Endothelial cell (in vitro differentiated cells): ENCODE data around the gene OR2A5. TPM values are rescaled to one million over a fixed set of nuclear protein-coding genes. Genes with fewer than 3 reads are reported as not detected.
A peak's percentile ranks its signal among the peaks of the same experiment; 100 is the strongest.

Experiments
- DNase-seq: peaks from one replicate; pipeline ENCODE4 v3.0.0; 2021; ENCODE audit warnings: low spot score
- H3K27ac Mint-ChIP-seq: one replicate; pipeline ENCODE4 v1.8.0; 2021; ENCODE audit warnings: mixed read lengths, inconsistent platforms; ENCODE audit not compliant: unreplicated experiment
- H3K27me3 Mint-ChIP-seq: one replicate; pipeline ENCODE4 v1.8.0; 2021; ENCODE audit warnings: mild to moderate bottlenecking, moderate library complexity, mixed read lengths, inconsistent platforms; ENCODE audit not compliant: unreplicated experiment
- H3K36me3 Mint-ChIP-seq: one replicate; pipeline ENCODE4 v1.8.0; 2021; ENCODE audit warnings: mild to moderate bottlenecking, low read depth, mixed read lengths, inconsistent platforms; ENCODE audit not compliant: unreplicated experiment
- H3K4me1 Mint-ChIP-seq: one replicate; pipeline ENCODE4 v1.8.0; 2021; ENCODE audit warnings: mild to moderate bottlenecking, mixed read lengths, inconsistent platforms; ENCODE audit not compliant: unreplicated experiment
- H3K4me3 Mint-ChIP-seq: one replicate; pipeline ENCODE4 v1.8.0; 2021; ENCODE audit warnings: mild to moderate bottlenecking, mixed read lengths, inconsistent platforms; ENCODE audit not compliant: unreplicated experiment
- H3K9me3 Mint-ChIP-seq: one replicate; pipeline ENCODE4 v1.8.0; 2021; ENCODE audit warnings: mixed read lengths, inconsistent platforms; ENCODE audit not compliant: unreplicated experiment
- CTCF ChIP-seq: fragments of 200-600 bp; sonication (generic); IDR thresholded peaks from one replicate; pipeline ENCODE4 v1.5.0; 2021; ENCODE audit warnings: antibody characterized with exemption; ENCODE audit not compliant: unreplicated experiment
- total RNA-seq: library from RNA; stranded (reverse); fragmentation: NEBNext Ultra II Directional; extraction: Animal tissue kit (Norgen Biotek cat#: 25700); gene quantifications from one replicate; pipeline ENCODE4 v1.2.1, GENCODE V29; 2021; ENCODE audit not compliant: unreplicated experiment

Gene OR2A5
- total RNA-seq, 1 donor from 2014 or later = not detected

DNA sequence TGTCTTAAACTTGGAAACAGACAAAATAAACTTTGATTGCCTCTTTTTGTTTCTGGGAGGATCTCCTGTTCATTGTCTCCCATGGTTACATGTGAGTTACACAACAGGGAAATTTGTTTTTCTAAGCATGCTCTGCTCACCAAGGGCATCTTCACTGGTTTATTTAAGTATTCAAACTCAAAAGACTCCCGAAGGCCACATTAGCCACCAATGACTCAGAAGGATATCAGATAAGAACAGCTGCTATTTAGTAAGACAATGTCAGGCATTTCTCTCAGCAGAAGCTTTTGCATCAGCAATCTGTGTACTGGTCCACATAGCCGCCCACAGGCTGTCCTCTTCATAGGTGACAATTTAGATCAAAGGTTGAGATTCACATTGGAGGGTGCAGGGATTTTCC is 29.3 kb upstream of the OR2A5 start:
- H3K27me3 Mint-ChIP-seq = peaks cover 2% of the 10 kb centered on the region
- no peak overlapping the region for H3K4me3 Mint-ChIP-seq
- DNase-seq = no peak
- no peak for TF ChIP-seq CTCF
- peak overlapping the region; percentile 6 for H3K27ac Mint-ChIP-seq
- H3K9me3 Mint-ChIP-seq = no peaks in the 10 kb centered on the region
- H3K4me1 Mint-ChIP-seq = peaks cover 14% of the 10 kb centered on the region
- no peaks in the 10 kb centered on the region for H3K36me3 Mint-ChIP-seq

DNA sequence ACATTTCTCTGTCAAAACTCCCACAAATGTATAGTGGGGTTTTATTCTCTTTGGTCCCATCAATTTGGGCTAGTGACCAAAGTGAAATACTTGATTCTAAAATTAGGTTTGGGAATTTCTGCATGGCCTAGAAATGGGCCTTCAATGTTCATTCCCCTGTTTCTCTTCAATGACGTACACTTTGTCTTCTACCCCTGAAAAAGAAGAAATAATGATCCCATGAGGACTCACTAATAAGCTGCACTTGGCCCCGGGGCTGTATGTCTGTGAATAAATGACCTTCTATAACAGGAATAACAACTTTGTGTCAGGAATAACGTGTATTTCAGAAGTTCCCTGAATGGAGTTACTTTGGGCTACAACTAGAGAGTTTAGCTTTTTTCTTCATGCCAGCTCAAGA is 28.4 kb upstream of the OR2A5 start:
- Mint-ChIP-seq H3K36me3 (no peaks in the 10 kb centered on the region), H3K4me1 (peaks cover 14% of the 10 kb centered on the region), H3K9me3 (no peaks in the 10 kb centered on the region), H3K27me3 (peaks cover 2% of the 10 kb centered on the region), H3K27ac (no peak overlapping the region), H3K4me3 (no peak overlapping the region)
- no peak for DNase-seq
- TF ChIP-seq CTCF = no peak

DNA sequence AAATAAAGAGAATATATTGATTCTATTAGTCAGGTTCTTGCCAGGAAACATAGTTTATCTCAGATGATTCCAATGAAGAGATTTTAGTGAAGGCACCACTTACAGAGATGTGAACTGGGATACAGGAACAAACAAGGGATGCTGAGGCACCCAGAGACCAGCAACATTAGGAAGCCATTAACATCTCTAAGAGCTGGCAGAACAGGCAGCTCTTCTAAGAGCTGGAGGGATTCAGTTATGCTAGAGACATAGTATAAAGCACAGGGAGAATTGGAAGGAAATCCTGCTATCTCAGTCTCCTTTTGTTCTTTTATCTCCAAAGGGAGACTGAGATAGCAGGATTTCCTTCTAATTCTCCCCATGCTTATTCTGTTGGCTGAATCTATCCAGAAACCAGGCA is 26.6 kb upstream of the OR2A5 start:
- no peak for DNase-seq
- H3K9me3 Mint-ChIP-seq = no peaks in the 10 kb centered on the region
- H3K27me3 Mint-ChIP-seq = peaks cover 2% of the 10 kb centered on the region
- H3K36me3 Mint-ChIP-seq = no peaks in the 10 kb centered on the region
- H3K27ac Mint-ChIP-seq = peak overlapping the region; percentile 84
- TF ChIP-seq CTCF = no peak
- peaks cover 14% of the 10 kb centered on the region for H3K4me1 Mint-ChIP-seq
- H3K4me3 Mint-ChIP-seq = no peak overlapping the region

DNA sequence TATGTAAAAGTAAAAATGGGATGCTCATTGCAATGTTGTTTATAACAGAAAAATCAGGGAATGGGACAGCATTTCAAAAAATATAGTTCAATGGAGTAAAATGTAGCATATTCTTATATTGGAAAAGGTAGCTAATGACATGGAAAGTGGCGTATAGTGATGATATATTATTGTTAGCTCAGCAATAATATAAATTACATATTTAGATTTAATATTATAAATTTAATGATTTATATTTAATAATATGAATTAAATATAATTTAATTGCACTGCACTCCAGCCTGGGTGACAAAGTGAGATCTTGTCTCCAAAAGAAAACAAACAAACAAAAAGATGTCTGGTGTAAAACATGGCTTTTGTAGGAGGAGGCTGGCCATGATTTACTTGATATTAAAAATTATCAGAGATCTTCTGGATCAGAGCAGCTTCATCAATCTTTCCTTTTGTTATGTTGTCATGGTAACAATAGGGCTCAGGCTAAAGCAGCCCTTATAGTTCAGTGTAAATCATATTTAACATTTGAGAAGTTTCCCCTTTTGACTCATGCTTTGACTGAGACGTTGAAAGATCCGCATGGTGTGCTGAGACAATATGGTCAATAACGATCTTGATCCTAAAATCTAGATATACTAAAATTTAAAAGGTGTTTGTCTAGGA is 25.4 kb upstream of the OR2A5 start:
- no peak for TF ChIP-seq CTCF
- Mint-ChIP-seq H3K36me3 (no peaks in the 10 kb centered on the region), H3K27me3 (peaks cover 2% of the 10 kb centered on the region), H3K4me3 (no peak overlapping the region), H3K9me3 (no peaks in the 10 kb centered on the region), H3K27ac (peak overlapping the region; percentile 61), H3K4me1 (peaks cover 14% of the 10 kb centered on the region)
- DNase-seq = no peak

DNA sequence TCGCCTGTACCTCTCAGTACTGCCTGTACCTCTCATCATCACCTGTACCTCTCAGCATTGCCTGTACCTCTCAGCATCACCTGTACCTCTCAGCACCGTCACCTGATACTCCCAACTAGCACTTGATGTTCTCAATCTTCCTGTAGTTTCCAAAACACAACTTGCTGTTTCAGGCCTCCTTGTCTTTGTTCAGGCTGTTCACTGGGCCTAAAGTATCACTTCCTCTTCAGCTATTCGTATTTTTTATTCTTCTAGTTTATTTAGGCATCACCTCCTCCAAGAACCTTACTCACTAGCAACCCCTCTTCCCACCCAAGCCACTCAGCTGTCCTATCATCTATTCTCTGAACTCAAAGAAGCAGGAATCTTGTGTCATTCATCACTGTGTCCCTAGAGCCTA is 24.5 kb upstream of the OR2A5 start:
- no peaks in the 10 kb centered on the region for H3K36me3 Mint-ChIP-seq
- no peak for TF ChIP-seq CTCF

More for the DNA sequence above, 24.5 kb upstream of the OR2A5 start:
- Mint-ChIP-seq H3K27me3 (no peaks in the 10 kb centered on the region), H3K4me1 (peaks cover 14% of the 10 kb centered on the region), H3K9me3 (no peaks in the 10 kb centered on the region), H3K4me3 (no peak overlapping the region), H3K27ac (no peak overlapping the region)
- DNase-seq = no peak
